MM.1S (cell line): Measurements from ENCODE around the gene OSBPL8.

Experiments
- EZH2 ChIP-seq: fragments of 300-600 bp; sonication (generic); optimal IDR thresholded peaks from 2 replicates; pipeline ENCODE3; 2017; ENCODE audit warnings: low read depth, mild to moderate bottlenecking, antibody characterized with exemption, low read length, mixed read lengths
- TF ChIP-seq, protein P1 (sequence below): fragments of 300-600 bp; sonication (generic); IDR thresholded peaks from 2 replicates; pipeline ENCODE4 v1.5.1; 2016; ENCODE audit warnings: antibody characterized with exemption, low read length, mixed read lengths

DNA sequence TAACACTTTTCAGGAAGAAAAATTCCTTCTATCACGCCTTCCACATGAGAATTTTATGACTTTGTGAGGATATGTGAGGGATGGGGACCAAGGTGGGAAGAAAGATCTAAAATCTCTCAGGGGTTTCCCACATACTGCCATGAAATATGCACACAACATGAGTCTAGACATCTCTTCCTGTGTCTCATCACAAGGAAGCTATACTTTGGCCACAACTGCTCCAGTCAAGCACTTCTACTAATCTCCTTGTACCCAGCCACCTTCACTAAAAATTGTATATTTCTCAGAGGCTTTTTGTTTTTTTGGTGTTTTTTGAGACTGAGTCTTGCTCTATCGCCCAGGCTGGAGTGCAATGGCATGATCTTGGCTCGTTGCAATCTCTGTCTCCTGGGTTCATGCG, 3.2 kb downstream of the OSBPL8 start:
- TF ChIP-seq, protein P1, sequence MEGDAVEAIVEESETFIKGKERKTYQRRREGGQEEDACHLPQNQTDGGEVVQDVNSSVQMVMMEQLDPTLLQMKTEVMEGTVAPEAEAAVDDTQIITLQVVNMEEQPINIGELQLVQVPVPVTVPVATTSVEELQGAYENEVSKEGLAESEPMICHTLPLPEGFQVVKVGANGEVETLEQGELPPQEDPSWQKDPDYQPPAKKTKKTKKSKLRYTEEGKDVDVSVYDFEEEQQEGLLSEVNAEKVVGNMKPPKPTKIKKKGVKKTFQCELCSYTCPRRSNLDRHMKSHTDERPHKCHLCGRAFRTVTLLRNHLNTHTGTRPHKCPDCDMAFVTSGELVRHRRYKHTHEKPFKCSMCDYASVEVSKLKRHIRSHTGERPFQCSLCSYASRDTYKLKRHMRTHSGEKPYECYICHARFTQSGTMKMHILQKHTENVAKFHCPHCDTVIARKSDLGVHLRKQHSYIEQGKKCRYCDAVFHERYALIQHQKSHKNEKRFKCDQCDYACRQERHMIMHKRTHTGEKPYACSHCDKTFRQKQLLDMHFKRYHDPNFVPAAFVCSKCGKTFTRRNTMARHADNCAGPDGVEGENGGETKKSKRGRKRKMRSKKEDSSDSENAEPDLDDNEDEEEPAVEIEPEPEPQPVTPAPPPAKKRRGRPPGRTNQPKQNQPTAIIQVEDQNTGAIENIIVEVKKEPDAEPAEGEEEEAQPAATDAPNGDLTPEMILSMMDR = no peak
- TF ChIP-seq EZH2 = no peak
